ENCODE results near the gene MLLT3. TPM values are rescaled to one million over a fixed set of nuclear protein-coding genes. Genes with fewer than 3 reads are reported as not detected.

MLLT3 gene
- total RNA-seq, 1 donor from 2014 or later = 8.8 TPM

DNA sequence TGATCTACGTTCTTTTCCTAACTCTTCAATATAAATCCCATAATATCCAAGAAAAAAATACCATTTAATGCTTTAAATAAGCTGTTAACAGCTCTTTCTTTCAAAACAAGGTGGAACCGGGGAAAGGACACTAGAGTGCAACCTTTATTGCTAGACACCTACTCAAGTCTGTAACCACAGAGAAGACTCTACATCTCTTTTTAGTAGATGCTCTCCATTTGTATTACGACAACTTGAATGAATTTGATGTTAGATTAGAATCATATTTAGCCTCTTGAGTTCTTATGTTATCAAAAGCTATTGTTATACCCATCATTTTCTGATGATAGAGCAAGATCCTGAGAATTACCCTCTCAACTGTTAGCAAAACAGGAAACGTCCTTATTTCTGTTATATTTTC, 246.3 kb downstream of the MLLT3 start:
- intact Hi-C loops (cut with DNase I) = no loop called here

DNA sequence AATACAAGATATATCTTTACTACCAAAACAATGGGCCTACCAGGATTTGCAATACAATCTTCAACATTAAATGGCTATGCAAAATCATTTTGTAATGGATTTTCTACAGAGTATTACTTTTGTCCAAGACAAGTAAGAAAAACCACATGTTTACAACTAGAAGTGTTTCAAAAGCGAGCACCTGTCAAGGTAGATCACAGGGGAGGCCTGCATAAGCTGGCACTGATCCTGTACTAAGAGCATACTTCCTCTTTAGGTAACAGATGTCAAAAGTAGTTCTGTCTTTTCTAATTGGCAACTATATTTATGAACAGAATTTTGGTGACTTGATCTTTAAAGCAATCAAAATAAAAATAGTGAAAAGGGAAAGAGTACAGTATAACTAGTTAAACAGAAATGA, 249.0 kb downstream of the MLLT3 start:
- H3K9me3 ChIP-seq = no peaks in the 10 kb centered on the region
- DNase-seq (ENCODE audit: extremely low spot score in 2 of 2) = no peak
- no peak for TF ChIP-seq POLR2A (IDR thresholded peaks at IDR 0.05)
- no peak for TF ChIP-seq POLR2AphosphoS5 (IDR thresholded peaks at IDR 0.05; ENCODE audit: insufficient read depth in 1 of 2, low read depth in 1 of 2)
- TF ChIP-seq, protein P1, sequence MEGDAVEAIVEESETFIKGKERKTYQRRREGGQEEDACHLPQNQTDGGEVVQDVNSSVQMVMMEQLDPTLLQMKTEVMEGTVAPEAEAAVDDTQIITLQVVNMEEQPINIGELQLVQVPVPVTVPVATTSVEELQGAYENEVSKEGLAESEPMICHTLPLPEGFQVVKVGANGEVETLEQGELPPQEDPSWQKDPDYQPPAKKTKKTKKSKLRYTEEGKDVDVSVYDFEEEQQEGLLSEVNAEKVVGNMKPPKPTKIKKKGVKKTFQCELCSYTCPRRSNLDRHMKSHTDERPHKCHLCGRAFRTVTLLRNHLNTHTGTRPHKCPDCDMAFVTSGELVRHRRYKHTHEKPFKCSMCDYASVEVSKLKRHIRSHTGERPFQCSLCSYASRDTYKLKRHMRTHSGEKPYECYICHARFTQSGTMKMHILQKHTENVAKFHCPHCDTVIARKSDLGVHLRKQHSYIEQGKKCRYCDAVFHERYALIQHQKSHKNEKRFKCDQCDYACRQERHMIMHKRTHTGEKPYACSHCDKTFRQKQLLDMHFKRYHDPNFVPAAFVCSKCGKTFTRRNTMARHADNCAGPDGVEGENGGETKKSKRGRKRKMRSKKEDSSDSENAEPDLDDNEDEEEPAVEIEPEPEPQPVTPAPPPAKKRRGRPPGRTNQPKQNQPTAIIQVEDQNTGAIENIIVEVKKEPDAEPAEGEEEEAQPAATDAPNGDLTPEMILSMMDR (IDR thresholded peaks at IDR 0.05) = no peak
- no peaks in the 10 kb centered on the region for H3K36me3 ChIP-seq
- no peak overlapping the region for H3K27ac ChIP-seq
- intact Hi-C loops (cut with DNase I) = no loop called here
- H3K4me3 ChIP-seq = no peak overlapping the region
- H3K27me3 ChIP-seq = no peaks in the 10 kb centered on the region
- H3K4me1 ChIP-seq = no peaks in the 10 kb centered on the region

More for the DNA sequence above, 246.3 kb downstream of the MLLT3 start:
- Histone ChIP-seq H3K27me3 (no peaks in the 10 kb centered on the region), H3K4me1 (no peaks in the 10 kb centered on the region), H3K4me3 (no peak overlapping the region), H3K36me3 (no peaks in the 10 kb centered on the region), H3K27ac (no peak overlapping the region), H3K9me3 (no peaks in the 10 kb centered on the region)
- TF ChIP-seq, protein P1 (IDR thresholded peaks at IDR 0.05) = no peak
- no peak for TF ChIP-seq POLR2AphosphoS5 (IDR thresholded peaks at IDR 0.05; ENCODE audit: insufficient read depth in 1 of 2, low read depth in 1 of 2)
- TF ChIP-seq POLR2A (IDR thresholded peaks at IDR 0.05) = no peak
- DNase-seq (ENCODE audit: extremely low spot score in 2 of 2) = no peak

DNA sequence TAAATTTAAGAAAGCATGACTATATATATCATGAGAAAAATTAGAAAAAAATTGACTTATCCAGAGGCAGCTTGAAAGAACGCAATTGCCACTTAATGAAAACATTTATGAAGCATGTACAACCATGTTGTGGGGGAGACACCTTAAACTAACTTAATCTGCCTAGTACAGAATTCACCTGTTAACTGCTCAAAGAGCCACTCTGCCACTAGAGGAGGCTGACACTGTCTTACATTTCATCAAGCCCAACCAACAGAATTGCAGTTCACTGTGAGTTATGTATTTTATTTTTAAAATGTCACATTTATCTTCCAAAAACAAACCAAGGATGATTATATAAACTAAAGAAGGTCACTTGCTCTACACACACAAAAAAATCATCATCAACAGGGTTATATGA, 252.9 kb downstream of the MLLT3 start:
- intact Hi-C loops (cut with DNase I) = no loop called here
- Histone ChIP-seq H3K27ac (no peak overlapping the region), H3K9me3 (no peaks in the 10 kb centered on the region), H3K36me3 (no peaks in the 10 kb centered on the region), H3K4me3 (no peak overlapping the region), H3K27me3 (no peaks in the 10 kb centered on the region), H3K4me1 (peaks cover 2% of the 10 kb centered on the region)
- no peak for TF ChIP-seq POLR2AphosphoS5 (IDR thresholded peaks at IDR 0.05; ENCODE audit: insufficient read depth in 1 of 2, low read depth in 1 of 2)
- TF ChIP-seq, protein P1 (IDR thresholded peaks at IDR 0.05) = no peak
- no peak for TF ChIP-seq POLR2A (IDR thresholded peaks at IDR 0.05)
- DNase-seq (ENCODE audit: extremely low spot score in 2 of 2) = no peak

DNA sequence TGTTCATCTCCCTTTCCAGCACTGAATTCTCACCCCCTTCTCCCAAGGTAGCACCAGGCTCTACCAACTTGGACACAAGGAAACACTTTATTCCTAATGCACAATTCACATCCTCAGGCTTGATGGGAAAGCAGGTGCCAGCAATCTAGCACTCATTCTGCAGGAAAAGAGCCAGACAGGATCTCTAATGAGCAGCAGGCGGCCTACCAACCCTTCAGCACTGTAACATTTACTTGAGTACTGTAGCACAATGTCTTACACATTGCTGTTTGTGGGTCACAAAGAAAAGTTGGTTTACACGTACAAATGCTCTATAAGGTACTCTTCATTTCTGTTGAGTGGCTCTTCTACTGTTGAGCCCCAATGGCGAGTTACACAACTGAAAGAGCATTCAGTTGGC, 254.4 kb downstream of the MLLT3 start:
- H3K27me3 ChIP-seq = no peaks in the 10 kb centered on the region
- no peaks in the 10 kb centered on the region for H3K9me3 ChIP-seq
- DNase-seq (ENCODE audit: extremely low spot score in 2 of 2) = no peak
- no peaks in the 10 kb centered on the region for H3K36me3 ChIP-seq
- intact Hi-C loops (cut with DNase I) = no loop called here
- H3K27ac ChIP-seq = no peak overlapping the region
- peaks cover 10% of the 10 kb centered on the region for H3K4me1 ChIP-seq
- no peak overlapping the region for H3K4me3 ChIP-seq
- TF ChIP-seq, protein P1 (IDR thresholded peaks at IDR 0.05) = no peak
- no peak for TF ChIP-seq POLR2AphosphoS5 (IDR thresholded peaks at IDR 0.05; ENCODE audit: insufficient read depth in 1 of 2, low read depth in 1 of 2)
- TF ChIP-seq POLR2A (IDR thresholded peaks at IDR 0.05) = no peak

DNA sequence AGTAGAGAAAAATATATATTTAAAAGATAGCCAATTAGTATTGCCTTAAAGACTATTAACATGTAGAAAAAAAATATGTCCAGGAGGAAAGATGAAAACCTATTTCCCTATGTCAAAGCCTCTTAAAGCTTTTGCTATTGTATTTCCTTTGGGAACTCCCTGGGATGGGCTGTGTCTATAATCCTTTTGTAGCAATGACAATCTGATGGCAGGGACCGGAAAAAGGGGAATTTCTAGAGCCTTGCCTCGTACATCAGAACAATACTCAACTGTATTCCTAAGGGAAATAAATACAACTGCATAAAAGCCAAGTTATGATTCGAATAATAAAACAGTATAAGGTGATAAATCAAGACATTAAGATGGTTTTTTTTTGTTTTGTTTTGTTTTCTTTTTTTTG, 257.3 kb downstream of the MLLT3 start:
- H3K9me3 ChIP-seq = no peaks in the 10 kb centered on the region
- H3K36me3 ChIP-seq = peaks cover 0 to 3% of the 10 kb centered on the region in 2 donors
- DNase-seq (ENCODE audit: extremely low spot score in 2 of 2) = no peak
- H3K4me3 ChIP-seq = no peak overlapping the region
- H3K27me3 ChIP-seq = no peaks in the 10 kb centered on the region
- no peak overlapping the region for H3K27ac ChIP-seq
- TF ChIP-seq POLR2A (IDR thresholded peaks at IDR 0.05) (no peak), POLR2AphosphoS5 (IDR thresholded peaks at IDR 0.05; ENCODE audit: insufficient read depth in 1 of 2, low read depth in 1 of 2) (no peak)
- TF ChIP-seq, protein P1 (IDR thresholded peaks at IDR 0.05) = no peak
- intact Hi-C loops (cut with DNase I) = no loop called here
- H3K4me1 ChIP-seq = peaks cover 10% of the 10 kb centered on the region

All from vagina (tissue), 2 donors.